ENCODE measurements around the gene EXOSC3.
"Not testable (repeated sequence)": the region's sequence is repeated elsewhere in the genome, so short reads cannot be mapped to it uniquely, and the experiment has no call there.

The EXOSC3 gene
- 22.7 reads per million, percentile 49 among the genes with 10 or more reads in this experiment for total RNA-seq

DNA sequence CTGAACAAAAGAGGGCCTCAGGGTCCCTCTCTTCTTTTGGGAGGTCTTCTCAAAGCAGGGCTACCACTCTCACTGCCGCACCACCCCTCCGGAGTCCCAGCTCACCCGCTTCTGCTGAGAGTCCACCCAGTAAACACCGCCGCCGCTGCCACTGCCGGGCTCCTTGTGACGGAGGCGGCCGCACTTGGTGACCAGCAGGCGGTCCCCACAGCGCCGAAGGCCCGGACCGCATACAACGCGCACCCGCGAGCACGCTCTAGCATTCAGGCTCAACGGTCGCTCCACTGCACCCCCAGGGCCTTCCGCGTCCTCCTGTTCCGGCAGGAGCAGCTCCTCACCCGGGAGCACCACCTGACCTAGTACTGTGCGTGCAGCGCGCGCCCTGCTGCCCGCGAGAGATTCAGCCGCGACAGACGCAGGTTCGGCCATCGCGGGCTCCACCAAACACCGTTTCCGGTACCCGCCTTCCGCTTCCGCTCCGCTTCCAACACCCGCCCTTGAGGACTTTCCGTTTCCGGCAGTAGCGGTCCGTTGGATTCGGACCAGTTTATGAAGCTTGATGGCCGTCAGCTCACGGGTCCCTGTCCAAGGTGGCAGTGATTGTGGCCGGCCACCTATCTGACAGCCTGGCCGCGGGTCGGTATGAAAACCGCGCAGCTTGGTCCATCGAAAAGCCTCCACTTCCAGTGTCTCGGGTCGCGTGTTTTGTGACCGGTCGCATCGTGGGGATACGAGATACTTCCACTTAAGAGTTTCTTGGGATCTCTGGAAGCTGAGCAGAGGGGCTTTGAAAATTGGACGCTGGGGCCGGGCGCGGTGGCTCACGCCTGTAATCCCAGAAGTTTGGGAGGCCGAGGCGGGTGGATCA, at the start of gene EXOSC3:
TSS of gene EXOSC3 (minus strand) at position 449 of the 868 bp plus-strand sequence. CDS start at position 429, 20 bp downstream.
- DNase-seq = peak; percentile 81

GRCh38 chr9:37827483-37828165, 42.8 kb upstream of the EXOSC3 start:
- DNase-seq = no peak

DNA sequence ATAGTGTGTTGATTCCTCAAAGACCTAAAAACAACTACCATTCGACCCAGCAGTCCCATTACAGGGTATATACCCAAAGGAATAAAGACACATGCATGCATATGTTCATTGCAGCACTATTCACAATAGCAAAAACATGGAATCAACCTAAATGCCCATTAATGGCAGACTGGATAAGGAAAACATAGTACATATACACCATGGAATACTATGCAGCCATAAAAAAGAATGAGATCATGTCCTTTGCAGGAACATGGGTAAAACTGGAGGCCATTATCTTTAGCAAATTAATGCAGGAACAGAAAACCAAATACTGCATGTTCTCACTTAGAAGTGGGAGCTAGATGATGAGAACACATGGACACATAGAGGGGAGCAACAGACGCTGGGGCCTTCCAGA, 40.3 kb upstream of the EXOSC3 start:
- DNase-seq = not testable (repeated sequence)

DNA sequence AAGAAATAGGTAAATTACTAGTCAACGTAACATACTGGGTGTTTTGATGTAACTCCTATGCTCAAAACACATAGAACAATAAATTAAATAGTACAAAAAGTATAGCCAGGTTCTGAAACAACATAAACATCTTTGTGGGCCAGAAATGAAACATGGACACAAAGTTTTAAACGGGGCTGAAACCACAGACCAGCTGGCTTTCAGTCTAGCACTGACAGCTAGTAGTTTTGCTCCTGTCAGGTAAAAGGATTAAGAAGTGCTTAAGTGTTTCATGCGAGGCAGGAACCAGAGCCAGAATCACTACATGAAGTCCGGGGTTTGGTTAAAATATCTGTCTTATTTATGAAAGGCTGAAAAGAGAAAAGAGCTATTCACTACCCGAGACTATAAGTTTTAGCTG, 35.3 kb upstream of the EXOSC3 start:
- no peak for DNase-seq

DNA sequence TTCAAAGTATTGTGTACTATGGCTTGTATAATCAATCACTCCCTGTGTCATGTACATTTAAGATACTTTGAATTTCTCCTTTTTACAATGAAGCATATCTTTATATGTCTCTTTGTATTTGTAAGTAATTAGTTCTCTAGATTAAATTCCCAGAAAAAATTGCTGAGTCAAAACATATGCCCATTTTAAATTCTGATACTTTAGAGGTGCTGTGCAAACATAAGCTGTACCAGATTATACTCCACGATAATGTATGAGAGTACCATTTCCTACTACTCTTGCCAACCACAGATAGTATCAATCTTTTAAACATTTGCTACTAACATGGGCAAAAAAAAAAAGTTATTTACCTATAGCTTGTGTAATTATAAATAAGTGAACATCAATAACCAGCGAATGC, 34.0 kb upstream of the EXOSC3 start:
- DNase-seq = no peak

- no peak for DNase-seq
These were observed 28.0 kb upstream of the EXOSC3 start for GRCh38 chr9:37812773-37813379.

DNA sequence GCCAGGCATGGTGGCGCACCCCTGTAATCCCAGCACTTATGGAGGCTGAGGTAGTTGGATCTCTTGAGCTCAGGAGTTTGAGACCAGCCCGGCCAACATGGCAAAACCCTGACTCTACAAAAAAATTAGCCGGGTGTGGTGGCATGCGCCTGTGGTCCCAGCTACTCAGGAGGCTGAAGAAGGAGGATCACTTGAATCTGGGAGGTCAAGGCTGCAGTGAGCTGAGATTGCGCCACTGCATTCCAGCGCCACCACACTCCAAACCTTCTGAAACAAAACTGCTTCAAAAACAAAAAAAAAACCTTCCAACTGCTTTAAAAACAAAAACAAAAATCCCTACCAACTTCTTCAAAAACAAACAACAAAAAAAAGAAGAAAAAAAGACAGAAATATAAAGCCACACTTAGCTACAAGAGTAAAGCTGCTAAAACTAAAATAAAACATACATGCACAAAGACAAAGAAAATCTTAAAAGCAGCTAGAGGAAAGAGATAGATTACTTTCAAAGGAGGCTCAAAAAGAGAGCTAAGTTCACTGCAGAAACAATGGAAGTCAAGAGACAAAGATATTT, 27.1 kb upstream of the EXOSC3 start:
- DNase-seq = no peak

DNA sequence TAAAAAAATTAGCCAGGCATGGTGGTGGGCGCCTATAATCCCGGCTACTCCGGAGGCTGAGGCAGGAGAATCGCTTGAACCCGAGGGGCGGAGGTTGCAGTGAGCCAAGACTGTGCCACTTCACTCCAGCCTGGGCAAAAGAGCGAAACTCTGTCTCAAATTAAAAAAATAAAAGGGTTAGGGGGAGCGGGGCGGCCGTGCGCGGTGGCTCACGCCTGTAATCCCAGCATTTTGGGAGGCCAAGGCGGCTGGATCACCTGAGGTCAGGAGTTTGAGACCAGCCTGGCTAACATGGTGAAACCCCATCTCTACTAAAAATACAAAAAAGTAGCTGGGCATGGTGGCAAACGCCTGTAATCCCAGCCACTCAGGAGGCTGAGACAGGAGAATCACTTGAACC, 24.8 kb upstream of the EXOSC3 start:
- not testable (repeated sequence) for DNase-seq

DNA sequence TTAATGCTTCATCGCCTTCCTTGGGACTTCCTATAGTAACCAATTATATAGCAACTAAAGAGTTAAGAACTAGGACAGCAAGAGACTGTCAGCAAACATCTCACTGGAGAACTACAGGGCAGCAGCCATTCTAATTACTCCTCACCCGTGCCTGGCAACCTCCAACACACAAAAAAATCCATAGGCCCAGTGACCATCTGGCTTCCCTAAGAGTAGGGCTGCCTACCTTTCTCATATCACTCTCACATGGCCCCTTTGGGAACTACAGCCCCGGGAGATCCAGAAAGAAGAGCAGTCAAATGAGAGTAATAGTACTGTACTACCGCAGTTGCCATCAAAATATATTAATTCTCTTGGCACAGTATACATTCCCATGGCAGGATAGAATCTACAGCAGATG, 21.4 kb upstream of the EXOSC3 start:
- DNase-seq = no peak

- no peak for DNase-seq
These were observed 17.3 kb upstream of the EXOSC3 start for GRCh38 chr9:37801959-37802711.

GRCh38 chr9:37801287-37801850, 16.5 kb upstream of the EXOSC3 start:
- no peak for DNase-seq

GRCh38 chr9:37800631-37801286, 15.9 kb upstream of the EXOSC3 start, which contains the start of gene DCAF10:
DCAF10 (plus strand) TSS chr9:37800797; CDS start chr9:37800867, 70 bp downstream.
- DNase-seq = peak; percentile 82

DNA sequence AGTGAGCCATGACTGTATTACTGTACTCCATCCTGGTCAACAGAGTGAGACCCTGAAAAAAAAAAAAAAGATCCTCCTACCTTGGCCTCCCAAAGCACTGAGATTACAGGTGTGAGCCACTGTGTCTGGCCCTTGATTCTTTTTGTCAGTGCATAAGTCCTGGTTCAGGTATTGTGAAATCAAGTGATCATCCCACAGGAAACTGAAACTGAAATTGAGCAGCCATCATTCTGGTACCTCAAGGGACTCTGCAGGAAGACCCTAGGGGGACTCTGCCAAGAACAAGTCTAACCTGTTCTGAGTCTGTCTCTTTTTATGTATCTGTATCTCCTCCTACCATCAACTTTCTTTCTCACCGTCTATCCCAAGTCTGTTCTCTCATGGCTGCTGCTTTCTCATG, 13.8 kb upstream of the EXOSC3 start:
- no peak for DNase-seq

- no peak for DNase-seq
These were observed 11.4 kb upstream of the EXOSC3 start for GRCh38 chr9:37796232-37796631.

DNA sequence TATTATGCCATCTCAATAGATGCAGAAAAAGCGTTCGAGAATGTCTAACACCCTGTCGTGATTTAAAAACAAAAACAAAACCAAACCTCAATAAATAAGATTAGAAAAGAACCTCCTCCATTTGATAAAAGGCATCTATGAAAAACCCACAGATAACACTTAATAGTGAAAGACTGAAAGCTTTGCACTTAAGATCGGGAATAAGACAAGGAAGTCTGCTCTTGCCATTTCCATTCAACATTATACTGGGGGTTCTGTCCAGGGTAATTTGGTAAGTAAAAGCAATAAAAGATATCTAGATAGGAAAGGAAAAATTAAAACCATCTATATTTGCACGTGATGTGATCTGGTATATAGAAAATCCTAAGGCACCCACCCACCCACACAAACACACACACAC, 7.3 kb upstream of the EXOSC3 start:
- DNase-seq = no peak

DNA sequence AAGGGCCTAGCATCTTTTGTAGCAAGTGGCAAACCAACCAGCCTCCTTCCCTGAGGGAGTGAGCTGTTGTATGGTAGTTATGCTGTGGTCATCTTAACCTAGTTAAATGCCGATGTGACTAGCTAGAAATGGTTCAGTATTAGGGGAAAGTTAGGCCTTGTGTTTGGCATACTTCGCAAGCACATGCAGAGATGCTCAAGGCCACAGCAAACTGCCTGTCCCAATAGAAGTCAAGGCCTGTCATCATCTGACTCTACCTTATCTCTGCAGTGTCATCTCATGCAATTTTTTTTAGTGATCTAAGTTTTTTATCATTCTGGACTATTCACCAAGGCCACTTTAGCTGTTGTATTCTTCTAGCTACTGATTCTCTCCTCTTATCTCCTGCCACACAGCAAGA, 5.2 kb upstream of the EXOSC3 start:
- no peak for DNase-seq

DNA sequence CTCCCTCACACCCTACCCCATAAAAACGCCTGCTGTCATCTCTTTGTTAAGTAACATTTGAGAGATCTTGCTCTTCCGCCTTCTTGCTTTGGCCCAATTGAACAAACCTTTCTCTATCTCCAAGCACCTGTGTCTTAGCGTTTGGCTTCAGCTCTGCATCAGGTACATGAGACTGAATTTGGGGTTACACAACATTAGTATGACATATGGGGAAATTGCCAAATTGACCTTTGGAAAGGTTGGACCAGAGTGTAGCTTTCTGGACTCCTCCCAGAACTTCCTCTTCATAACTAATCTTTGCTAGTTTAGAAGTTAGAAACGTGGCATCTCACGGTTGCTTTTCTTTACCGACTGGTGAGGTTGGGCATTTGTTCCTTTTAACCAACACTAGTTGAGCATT, 3.5 kb upstream of the EXOSC3 start:
- no peak for DNase-seq

DNA sequence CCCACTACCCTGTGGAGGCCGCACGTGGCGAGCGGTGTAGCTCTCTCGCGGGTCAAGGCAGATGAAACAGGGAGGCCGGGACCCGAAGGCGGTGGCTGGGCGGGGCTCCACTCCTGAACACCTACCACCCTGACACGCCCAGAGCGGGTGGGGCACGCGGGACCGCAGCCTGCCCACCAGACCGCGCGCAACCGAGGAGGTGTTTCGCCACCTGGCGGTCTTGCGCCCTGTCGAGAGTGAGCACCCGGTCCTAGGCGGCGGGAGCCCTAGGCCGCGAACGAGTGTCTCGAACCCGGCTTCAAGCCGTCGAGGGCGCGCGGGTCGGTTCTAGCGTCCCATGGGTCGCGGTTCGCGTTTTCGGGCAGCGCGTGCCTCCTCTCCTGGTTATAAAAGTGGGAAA, 2.2 kb upstream of the EXOSC3 start:
- DNase-seq = no peak

GRCh38 chr9:37784291-37784615, 611 bp downstream of the EXOSC3 start:
- DNase-seq = no peak

DNA sequence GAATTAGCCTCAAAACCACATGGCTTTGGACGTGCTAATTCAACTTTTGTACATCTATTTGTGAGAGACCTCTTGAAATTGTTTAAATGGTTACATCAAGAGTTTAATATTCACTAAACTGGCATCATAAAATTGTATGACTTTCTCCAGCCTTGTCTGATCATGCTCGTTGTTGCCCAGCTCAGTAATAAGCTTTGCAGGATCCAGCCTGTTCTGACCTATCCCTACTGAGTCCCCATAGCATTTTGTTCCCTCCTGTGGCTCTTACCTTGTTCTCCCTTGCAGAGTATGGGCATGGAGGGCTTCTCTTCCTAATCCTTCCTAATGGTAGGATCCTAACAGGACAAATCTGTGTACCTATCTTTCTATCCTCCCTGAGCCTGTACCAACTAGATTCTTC, 6.3 kb downstream of the EXOSC3 start:
- DNase-seq = no peak

DNA sequence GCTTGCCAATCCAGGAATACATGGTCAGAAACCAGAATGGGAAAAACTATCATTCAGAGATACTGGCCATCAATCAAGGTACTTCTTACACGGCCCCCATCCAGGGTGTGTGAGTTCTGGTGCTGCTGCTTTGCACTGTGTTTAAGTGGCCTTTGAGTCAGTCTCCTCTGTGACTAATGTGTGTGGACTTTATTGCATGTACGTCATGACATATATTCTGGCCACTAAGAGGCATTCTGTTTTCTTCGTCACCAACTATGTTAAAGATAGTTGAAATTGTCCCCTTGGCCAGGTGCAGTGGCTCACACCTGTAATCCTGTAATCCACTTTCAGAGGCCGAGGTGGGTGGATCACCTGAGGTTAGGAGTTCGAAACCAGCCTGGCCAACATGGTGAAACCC, 8.5 kb downstream of the EXOSC3 start:
- no peak for DNase-seq
